K562 (cell line): Measurements from ENCODE around the gene SULT1C3. TPM values are rescaled to one million over a fixed set of nuclear protein-coding genes. Genes with fewer than 3 reads are reported as not detected.
A peak's percentile ranks its signal among the peaks of the same experiment; 100 is the strongest.

ENCODE experiments used
- BRD9 ChIP-seq: fragments of 450-650 bp; IDR thresholded peaks from 2 replicates; pipeline ENCODE4 v1.6.1; 2018; ENCODE audit warnings: low read depth; ENCODE audit not compliant: partially characterized antibody
- DIDO1 ChIP-seq: fragments of 450-650 bp; IDR thresholded peaks from 2 replicates; pipeline ENCODE4 v1.6.1; 2016; ENCODE audit warnings: low read depth, missing biosample characterization, missing genetic modification characterization
- ELF1 ChIP-seq: fragments of 200-800 bp; sonication (Bioruptor generic); IDR thresholded peaks from 2 replicates; pipeline ENCODE4 v1.6.1; 2016; ENCODE audit warnings: missing genetic modification characterization, missing compliant biosample characterization
- ELF2 ChIP-seq: fragments of 250-450 bp; sonication (Bioruptor Pico); IDR thresholded peaks from 2 replicates; pipeline ENCODE4 v1.5.0; 2021; ENCODE audit warnings: mild to moderate bottlenecking
- ETV1 ChIP-seq: fragments of 450-650 bp; conservative IDR thresholded peaks from 2 replicates; pipeline ENCODE4 v1.6.1; 2016; ENCODE audit warnings: missing genetic modification characterization, control low read depth, low read depth, missing compliant biosample characterization
- GATA2 ChIP-seq: sonication (generic); formaldehyde crosslinking; IDR thresholded peaks from 2 replicates; pipeline ENCODE4 v1.4.0; 2020; ENCODE audit warnings: mild to moderate bottlenecking, missing genetic modification reagents
- MTF1 ChIP-seq: fragments of 250-450 bp; sonication (Bioruptor Pico); IDR thresholded peaks from 2 replicates; pipeline ENCODE4 v1.9.0; 2021; ENCODE audit warnings: moderate library complexity, mild to moderate bottlenecking, inconsistent platforms, borderline replicate concordance
- NCOR1 ChIP-seq: fragments of 450-650 bp; IDR thresholded peaks from 2 replicates; pipeline ENCODE4 v1.6.1; 2016; ENCODE audit warnings: mild to moderate bottlenecking, moderate library complexity
- NRF1 ChIP-seq, 2 experiments: fragments of 450-650 bp; IDR thresholded peaks in 1 of 2; conservative IDR thresholded peaks in 1 of 2; 2 replicates each; pipeline ENCODE4 v1.6.1; 2014; ENCODE audit warnings: mild to moderate bottlenecking in 2 of 2
- PPARD ChIP-seq: fragments of 250-450 bp; sonication (Bioruptor Pico); IDR thresholded peaks from 2 replicates; pipeline ENCODE4 v1.8.0; 2022; ENCODE audit warnings: inconsistent platforms, mild to moderate bottlenecking, moderate library complexity
- SMC3 ChIP-seq: conservative IDR thresholded peaks from 2 replicates; pipeline ENCODE4 v1.6.1; 2011; ENCODE audit warnings: low read depth, low read length, improper control_type of control experiment; ENCODE audit not compliant: insufficient read depth
- TEAD4 ChIP-seq, 2 experiments: sonication (generic) in 1 of 2; formaldehyde crosslinking in 1 of 2; IDR thresholded peaks; 2 replicates each; pipeline versions ENCODE4 v1.6.1 to v1.8.0; 2012 to 2022; ENCODE audit warnings: borderline replicate concordance in 1 of 2, inconsistent platforms in 1 of 2, low read length in 1 of 2, mild to moderate bottlenecking in 1 of 2, missing genetic modification reagents in 1 of 2
- ZFP1 ChIP-seq: fragments of 450-650 bp; formaldehyde crosslinking; IDR thresholded peaks from 2 replicates; pipeline ENCODE4 v1.4.0; 2020; ENCODE audit warnings: mild to moderate bottlenecking, mixed read lengths
- ZNF174 ChIP-seq: fragments of 250-450 bp; sonication (Bioruptor Pico); IDR thresholded peaks from 2 replicates; pipeline ENCODE4 v1.4.0; 2020; ENCODE audit warnings: mild to moderate bottlenecking
- ZNF274 ChIP-seq: IDR thresholded peaks from 2 replicates; pipeline ENCODE4 v1.6.1; 2011; ENCODE audit warnings: low read depth, mild to moderate bottlenecking, low read length, moderate library complexity, borderline replicate concordance
- polyA plus RNA-seq, 8 experiments: library from polyadenylated mRNA; depleted of rRNA in 4 of 8; stranded (reverse) in 5 of 8; unstranded in 3 of 8; fragments of >200 nt; fragmentation: Nextera tagmentation in 2 of 8; fragmentation: Illumina TruSeq in 1 of 8; extraction: Ambion mirVana in 2 of 8; extraction: Trizol in 1 of 8; gene quantifications; 2 replicates each; pipeline versions ENCODE4 v1.2.1 to v1.2.3, GENCODE V29; 2011 to 2014; ENCODE audit warnings: inconsistent platforms in 1 of 8, missing spikeins in 1 of 8
- total RNA-seq, 7 experiments: library from RNA; depleted of rRNA in 6 of 7; stranded (reverse); fragments of >200 nt in 6 of 7; fragmentation: Illumina TruSeq in 2 of 7; extraction: Trizol in 2 of 7; gene quantifications; 2 replicates each; pipeline versions ENCODE4 v1.2.1 to v1.2.3, GENCODE V29; 2011 to 2021; ENCODE audit warnings: low replicate concordance in 1 of 7

SULT1C3 gene
- total and polyA plus RNA-seq, 9 of the 15 experiments (the other 6 are each of a cell fraction or from before 2014, with no cell fraction given), result not detected

DNA sequence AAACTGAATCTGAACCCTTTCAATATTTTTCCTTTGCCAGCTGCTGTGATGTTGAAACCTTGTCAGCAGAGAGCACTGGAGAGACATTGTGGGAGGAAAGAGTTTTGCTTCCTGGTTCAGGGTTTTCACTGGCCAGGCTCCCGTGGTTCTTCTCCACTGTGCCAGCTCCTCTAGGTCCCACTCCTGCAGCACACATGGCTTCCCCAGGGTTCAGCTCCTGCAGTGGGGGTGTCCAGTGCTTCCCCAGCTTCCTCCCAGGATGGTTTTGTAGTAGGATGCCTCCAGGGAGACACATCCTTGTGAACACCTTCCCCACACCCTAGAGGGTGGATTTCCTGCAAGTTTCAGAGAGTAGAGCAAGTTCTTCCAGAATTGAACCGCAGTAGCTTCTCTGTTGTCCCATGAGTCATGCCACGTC, 24.0 kb upstream of the SULT1C3 start (continued):
- 0 out of 2 replicates have a peak, but pooled peaks have one; percentile 9 for TF ChIP-seq SMC3
- TF ChIP-seq ETV1 (tag), result no peak
- TF ChIP-seq PPARD (CRISPR knock-in tag), result no peak
- no peak for TF ChIP-seq ZNF274
- no peak for TF ChIP-seq TEAD4 (IDR thresholded peaks at IDR 0.05; ENCODE audit: low read length)
- TF ChIP-seq TEAD4 (CRISPR knock-in tag; IDR thresholded peaks at IDR 0.05; ENCODE audit: borderline replicate concordance), result no peak
- TF ChIP-seq ZNF174 (CRISPR knock-in tag), result no peak
- TF ChIP-seq MTF1 (CRISPR knock-in tag), result no peak
- no peak for TF ChIP-seq GATA2 (CRISPR knock-in tag)
- no peak for TF ChIP-seq NCOR1
- no peak for TF ChIP-seq NRF1 (conservative IDR thresholded peaks at IDR 0.05 in 1 of 2, IDR thresholded peaks at IDR 0.05 in 1 of 2)
- TF ChIP-seq ELF1 (tag), result peak; percentile 47; the same call in 1 of the 2 replicates
- TF ChIP-seq DIDO1 (tag), result no peak
- no peak for TF ChIP-seq ZFP1 (CRISPR knock-in tag)
- no peak for TF ChIP-seq ELF2
- TF ChIP-seq BRD9, result no peak
